Smooth muscle cell of the pulmonary artery (primary cell): ENCODE results near the gene NME7. TPM values are rescaled to one million over a fixed set of nuclear protein-coding genes. Genes with fewer than 3 reads are reported as not detected.

Experiments used
- total RNA-seq: library from RNA; depleted of rRNA; stranded (reverse); fragments of >200 nt; gene quantifications from 2 replicates; pipeline ENCODE4 v1.2.3, GENCODE V29; 2014

The NME7 gene
- 14.3 and 22.0 TPM in 2 replicates for total RNA-seq

GRCh38 chr1:169367686-169368405 is at the start of gene NME7, which contains the start of gene BLZF1:
NME7 (minus strand) TSS chr1:169367797; CDS start chr1:169367710, 87 bp downstream.
BLZF1 (plus strand) TSS chr1:169368195; CDS start chr1:169369523, 1,328 bp downstream.

GRCh38 chr1:169106095-169106920 is 261.3 kb downstream of the NME7 start, which contains the start of gene ATP1B1:
ATP1B1 (plus strand) TSS chr1:169106690; CDS start chr1:169106830, 140 bp downstream.

Other genes with a start within 250 kb of the NME7 start
- 26.3 and 32.1 TPM in 2 replicates for gene BLZF1, start 398 bp upstream of the NME7 start, total RNA-seq
- 0.53 and 0.85 TPM in 2 replicates for gene CCDC181, start 59.7 kb upstream of the NME7 start, total RNA-seq
- 7.1 and 10.5 TPM in 2 replicates for gene SLC19A2, start 118.1 kb upstream of the NME7 start, total RNA-seq
- under 0.01 TPM in 1 of 2 replicates, not detected in the other for gene F5, start 218.7 kb upstream of the NME7 start, total RNA-seq